Stimulated activated CD4-positive, alpha-beta T cell treated with anti-CD3 and anti-CD28 coated beads, Interleukin-2, amount 100 ng/mL, for 24 hours (primary cell): ENCODE results near the gene JPH3.
"Not testable (repeated sequence)": the region's sequence is repeated elsewhere in the genome, so short reads cannot be mapped to it uniquely, and the experiment has no call there.

Experiments
- DNase-seq, 2 donors: peaks; one replicate each; pipeline ENCODE4 v3.0.0-alpha.2; 2020

JPH3 gene

DNA sequence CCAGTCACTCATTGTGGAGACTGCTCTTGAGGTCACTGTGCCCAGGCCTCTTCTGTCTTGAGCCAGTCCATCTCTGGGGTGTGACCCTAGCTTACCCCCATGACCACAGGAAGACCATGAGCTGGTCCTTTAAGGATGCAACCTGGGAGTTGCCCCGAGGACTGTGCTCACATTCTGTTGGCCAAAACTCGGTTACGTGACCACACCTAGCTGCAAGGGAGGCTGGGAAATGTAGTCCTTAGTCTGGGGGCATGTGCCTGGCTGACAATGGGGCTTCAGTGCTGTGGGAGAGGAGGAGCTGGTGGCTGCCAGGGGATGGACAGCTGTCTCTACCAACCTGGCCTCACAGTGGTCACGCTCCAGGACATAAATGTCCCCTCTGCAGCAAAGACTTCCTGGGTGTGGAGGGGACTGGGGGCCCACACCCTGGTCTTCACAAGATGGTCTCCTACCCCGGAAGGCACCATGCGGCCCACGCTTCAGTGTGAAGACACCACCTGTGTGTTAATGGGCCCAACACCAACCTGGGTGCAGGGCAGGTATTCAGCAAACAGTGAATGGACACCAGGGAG lies 55.4 kb downstream of the JPH3 start:
- no peak for DNase-seq

DNA sequence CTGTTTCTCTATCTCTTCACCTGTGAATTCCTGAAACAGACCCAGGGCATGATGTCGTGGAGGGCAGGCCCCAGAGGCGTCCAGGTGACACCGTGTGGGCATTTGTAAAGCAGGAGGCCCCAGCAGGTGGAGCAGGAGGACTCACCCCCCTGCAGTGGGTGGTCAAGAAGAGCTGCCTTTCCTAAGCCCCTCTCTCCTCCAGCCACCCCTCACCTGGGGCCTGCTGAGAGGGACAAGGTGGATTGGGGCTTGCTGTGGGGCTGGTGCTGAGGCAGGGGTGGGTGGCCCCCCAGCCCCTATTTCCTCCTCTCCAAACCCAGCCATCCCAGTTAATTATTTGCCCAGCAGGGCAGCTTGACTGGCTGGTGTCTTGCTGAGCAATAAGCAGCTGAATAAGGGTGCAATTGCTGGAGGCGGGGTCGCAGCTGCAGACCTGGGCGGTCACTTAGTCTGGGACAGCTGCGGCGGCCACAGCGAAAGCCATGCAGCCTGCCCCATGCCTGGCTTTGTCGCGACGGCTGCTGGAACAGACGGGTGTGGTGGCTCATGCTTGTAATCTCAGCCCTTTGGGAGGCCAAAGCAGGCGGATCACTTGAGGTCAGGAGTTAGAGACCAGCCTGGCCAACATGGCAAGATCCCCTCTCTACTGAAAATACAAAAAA lies 56.4 kb downstream of the JPH3 start:
- no peak for DNase-seq

DNA sequence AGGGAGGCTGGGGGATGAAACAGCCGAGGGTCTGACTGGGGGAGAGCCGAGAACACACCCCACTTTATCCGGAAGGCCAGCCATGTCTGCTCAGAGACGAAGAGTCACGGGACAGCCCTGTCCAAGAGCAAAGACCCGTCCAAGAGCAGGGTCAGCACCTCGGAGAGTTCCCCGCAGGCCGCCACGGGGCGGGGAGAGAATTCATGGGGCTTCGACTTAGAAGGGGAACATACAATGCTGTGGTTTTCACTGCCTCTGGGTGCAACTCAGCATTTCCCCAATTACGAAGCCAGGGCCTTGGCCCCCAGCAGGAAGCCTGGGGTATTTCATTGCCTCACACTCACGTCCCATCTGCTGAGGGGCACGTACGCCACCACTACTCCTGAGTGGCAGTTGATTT lies 59.3 kb downstream of the JPH3 start:
- DNase-seq, result peak; percentile 28 to 35

DNA sequence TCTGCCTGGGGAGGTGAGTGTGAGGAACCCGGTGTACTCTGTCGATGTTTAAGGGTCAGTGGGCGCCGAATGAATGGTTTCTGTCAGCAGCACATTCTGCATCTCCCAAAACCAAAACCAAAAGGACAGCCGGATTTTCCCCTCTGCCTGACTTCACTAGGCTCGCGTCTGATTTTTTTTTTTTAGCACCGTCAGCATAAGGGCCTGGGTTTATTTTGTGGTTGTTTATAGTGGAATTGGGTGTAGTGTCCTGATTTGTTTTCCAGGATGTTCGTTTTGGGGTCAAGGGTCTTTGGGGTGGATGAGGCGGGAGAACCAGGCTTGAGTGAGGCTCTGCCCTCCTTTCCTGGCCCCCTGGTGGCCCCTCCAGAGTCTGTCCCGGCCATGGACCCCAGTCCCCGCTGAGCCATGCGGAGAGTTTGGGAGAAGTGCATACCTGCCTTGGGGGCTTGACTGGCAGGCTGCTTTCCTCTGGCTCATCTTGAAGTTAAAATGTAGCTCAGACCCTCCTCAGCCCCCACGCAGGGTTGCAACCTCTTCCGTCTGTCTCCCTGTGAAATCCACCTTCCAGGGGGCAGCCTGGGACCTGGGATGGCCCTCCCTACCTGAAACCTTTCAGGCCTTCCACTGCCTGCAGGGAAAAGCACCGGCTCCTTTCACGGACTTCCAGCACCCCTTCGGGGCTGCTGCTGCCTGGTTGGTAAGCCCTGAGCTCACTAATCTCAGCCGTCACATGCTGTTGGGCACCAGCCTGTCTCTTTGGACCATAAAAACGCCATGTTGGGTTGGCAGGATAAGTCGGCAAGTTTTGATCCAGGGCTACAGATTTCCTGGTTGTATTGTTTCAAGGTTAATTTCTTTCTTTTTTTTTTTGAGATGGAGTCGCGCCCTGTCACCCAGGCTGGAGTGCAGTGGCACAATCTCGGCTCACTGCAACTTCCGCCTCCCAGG lies 60.2 kb downstream of the JPH3 start:
- DNase-seq, result no peak

DNA sequence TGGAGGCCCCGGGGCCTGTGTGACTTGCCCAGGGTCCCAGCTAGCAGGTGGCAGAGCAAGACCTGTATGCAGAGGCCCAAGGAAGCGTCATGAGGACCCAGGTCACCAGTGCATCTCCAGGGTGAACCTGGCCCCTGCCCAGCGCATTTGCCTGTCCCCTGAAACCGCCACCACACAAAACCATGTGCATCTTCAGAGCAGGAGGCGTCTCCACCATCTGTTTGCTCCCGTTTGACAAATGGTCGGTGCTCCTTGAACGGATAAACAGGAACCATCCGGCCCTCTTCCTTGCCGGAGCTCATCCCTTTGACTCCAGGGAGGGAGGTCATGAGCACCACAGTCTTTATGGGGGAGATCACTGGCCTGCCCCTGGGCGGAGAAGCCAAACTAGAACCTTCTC lies 62.5 kb downstream of the JPH3 start:
- DNase-seq, result no peak

DNA sequence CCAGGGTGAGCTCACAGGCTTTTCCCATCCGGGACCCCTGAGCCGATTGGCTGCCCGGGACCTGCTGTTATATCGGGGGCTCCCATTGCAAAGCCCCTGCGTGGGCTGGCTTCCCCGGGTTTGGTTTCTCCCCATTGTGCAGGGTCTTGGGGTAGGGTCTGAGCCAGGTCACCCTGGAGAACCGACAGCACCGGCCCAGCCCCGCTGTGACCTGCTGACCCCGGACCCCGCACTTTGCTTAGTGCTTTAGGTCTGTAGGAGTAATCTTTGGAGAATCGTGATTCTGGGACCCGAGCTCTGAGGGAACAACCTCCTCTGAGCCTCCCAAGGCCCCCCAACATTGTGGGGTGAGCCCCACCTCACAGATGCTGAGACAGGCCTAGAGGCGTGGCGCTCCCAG lies 62.9 kb downstream of the JPH3 start:
- no peak for DNase-seq

DNA sequence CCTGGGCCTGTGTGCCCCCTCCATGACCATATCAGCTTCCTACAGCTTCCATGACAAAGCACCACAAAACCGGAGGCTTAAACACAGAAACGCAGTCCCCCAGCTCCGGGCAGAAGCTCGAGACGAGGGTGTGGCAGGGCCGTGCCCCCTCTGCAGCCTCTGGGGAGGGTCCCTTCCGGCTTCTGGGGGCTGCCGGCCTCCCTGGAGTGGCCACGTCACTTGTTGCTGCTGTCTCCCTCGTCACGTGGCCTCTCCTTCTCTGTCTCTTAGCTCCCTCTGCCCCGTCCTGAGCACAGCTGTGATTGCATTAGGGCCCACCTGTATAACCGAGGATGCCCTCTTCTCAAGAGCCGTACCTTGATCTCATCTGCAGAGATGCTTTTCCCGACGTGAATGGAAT lies 64.6 kb downstream of the JPH3 start:
- DNase-seq, result no peak

DNA sequence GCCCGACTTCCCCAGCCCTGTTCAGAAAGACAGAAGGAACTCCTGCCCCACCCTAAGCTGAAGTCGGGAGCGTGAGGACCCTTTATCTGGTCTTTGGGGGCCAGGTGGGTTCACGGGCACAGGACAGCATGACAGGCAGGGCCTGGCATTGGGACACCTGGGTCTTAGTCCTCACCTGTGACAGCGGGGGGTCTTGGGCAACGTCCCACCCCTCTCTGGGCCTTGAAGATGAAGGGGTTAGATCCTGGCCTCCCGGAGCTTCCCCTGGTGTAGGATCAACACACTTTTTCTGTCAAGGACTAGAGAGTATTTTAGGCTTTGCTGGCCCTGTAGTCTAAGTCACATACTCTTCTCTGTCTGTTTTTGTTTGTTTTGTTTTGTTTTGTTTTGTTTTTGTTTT lies 65.1 kb downstream of the JPH3 start:
- DNase-seq, result no peak

DNA sequence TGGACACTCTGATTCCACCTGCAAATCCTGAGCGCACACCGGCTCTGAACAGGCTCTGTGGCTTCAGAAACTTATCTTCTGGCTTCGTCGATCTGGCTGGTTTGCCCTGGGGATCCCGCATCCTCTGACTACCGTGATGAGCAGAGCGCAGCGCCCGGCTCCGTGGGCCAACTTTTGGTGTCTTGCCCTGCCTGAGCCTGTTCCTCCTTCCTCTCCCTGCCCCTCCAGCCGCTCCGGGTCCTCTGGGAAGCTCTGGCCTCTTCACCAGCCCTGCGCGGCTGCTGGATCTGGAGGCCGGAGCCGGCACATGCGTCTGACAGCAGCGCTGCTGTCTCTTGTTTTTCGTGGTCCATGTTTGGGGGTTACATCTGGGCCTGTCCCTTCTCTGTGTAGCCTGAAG lies 65.6 kb downstream of the JPH3 start:
- no peak for DNase-seq

DNA sequence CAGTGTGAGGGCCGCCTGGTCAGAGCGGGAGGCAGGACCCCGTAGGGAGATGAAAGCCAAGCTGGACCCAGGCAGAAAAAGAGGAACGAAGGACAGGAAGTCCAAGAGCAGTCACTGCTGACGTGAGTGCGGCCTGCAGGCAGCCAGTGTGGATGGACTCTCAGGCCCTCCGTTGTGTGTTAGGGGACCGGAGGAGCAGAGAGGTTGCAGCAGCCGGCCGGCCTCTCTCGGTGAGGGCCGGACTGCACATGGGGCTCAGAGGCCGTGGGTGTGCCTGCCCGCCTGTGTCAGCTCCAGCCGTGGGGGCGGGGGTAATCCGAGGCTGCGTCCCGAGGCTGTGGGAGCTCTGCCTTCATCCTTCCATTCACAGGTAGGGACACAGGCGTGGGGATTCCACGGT lies 67.4 kb downstream of the JPH3 start:
- no peak for DNase-seq

DNA sequence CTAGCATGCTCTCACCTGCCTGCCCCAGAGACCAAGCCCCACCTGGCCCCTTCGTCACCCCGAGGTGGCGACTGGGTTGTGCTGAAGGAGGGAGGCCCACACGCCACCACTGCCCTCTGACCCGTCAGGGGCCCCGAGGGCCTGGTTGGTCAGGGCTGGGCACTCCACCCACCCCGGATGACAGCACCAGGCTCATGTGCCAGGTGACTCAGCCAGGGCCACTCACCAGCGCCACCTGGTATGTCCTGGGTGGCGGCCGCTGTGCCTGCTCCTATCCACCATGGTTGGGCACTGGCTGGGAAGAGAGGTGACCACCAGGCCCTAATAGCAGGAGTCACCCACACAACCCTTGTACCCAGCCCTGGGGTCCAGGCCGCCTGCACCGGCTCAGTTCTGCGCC lies 68.9 kb downstream of the JPH3 start:
- DNase-seq, result no peak

DNA sequence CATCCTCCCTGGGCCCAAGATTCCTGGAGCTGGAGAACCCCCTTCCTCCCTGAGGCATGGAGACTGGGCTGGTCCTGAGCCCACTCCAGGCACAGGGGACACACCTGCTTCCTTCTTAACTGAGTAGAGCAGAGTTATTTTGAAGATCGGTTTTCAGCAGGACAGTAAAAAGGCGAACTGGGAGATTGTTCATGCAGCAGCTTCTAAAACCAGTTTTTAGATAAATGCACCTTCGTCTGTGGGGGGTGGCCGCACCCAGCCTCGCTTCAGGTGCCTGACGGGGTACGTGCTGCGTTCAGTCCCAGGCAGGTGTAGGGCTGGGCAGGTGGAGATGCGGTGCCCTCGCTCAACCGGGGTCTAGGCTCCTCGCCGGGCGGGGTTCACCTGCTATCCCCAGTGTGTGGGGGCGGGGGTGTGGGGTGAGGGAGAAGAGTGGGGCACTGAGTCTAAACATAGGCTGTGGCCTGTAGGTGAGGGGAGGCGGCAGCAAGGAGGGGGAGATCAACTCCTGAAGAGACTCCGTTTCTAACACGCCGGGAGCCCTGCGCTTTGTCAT lies 69.5 kb downstream of the JPH3 start:
- DNase-seq, result no peak

DNA sequence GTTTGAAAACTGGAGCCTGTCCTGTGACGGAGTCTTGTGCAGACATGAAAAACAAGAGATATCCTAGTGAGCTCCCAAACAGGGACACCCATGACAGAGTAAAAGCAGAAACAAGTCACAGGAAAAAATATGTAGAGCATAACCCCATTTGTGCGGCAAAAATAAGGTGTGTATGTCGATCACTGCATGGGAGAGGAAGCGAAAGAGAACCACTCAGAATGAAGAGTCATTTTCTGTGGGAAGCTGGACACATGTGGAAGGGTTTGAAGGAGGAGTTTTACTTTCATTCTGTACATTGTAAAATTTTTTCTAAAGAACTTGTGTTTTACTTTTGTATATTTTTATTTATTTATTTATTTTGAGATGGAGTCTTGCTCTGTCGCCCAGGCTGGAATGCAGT lies 72.1 kb downstream of the JPH3 start:
- DNase-seq, result no peak

DNA sequence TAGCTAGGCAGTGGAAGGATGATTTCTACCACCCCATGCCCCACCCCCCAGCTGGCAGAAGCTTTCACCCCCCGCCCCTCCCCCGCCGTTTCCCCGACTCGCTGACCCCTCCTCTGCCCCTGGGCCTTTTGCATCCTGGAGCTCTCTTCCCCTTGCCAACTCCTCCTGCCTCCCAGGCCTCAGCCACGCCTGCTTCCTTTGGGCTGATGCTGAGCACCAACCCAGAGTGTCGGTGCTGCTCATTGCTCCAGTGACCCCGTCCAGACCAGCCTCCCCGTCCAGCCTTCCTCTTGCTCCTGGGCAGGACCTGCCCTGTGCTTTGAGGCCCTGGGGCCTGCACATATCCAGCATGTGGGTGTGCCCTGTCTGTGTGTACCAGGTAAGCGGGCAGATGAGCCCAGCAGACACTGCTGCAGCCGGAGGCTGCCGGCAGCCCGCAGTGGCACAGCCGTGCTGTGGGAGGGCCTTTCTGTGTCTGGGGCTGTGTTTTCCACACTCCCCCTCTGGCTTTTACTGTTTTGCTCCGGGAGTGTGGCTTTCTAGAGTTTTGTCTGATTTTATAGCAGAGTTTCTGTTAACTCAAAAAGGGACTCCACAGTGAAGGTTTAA lies 72.9 kb downstream of the JPH3 start:
- DNase-seq, result no peak

DNA sequence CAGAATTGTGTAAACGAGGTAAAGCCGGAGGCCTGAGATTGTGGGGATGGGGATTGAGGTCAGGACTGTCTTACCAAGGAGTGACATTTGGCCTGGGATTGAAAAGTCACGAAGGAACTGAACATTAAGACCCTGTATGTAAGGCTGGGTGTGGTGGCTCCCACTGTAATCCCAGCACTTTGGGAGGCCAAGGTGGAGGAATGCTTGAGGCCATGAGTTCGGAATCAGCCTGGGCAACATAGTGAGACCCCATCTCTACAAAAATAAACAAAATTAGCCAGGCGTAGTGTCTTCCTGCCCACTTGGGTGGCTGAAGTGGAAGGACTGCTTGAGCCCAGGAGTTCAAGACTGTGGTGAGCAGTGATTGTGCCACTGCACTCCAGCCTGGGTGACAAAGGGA lies 75.5 kb downstream of the JPH3 start:
- no peak for DNase-seq

DNA sequence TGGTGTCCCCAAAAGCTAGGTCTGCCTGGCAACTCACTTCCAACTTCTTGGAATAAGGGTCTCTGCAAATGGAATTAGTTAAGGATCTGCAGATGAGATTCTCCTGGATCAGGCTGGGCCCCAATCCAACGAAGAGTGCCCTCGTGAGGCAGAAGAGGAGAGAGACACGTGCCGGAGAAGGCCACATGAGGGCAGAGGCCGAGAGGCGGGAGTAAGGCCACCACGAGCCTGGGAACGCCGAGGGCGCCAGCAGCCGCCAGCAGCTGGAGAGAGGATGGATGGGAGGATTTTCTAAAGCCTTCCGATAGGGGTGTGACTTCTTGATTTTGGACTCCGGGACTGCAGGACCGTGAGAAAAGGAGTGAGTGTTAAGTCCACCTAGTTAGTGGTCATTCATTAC lies 76.3 kb downstream of the JPH3 start:
- no peak for DNase-seq

DNA sequence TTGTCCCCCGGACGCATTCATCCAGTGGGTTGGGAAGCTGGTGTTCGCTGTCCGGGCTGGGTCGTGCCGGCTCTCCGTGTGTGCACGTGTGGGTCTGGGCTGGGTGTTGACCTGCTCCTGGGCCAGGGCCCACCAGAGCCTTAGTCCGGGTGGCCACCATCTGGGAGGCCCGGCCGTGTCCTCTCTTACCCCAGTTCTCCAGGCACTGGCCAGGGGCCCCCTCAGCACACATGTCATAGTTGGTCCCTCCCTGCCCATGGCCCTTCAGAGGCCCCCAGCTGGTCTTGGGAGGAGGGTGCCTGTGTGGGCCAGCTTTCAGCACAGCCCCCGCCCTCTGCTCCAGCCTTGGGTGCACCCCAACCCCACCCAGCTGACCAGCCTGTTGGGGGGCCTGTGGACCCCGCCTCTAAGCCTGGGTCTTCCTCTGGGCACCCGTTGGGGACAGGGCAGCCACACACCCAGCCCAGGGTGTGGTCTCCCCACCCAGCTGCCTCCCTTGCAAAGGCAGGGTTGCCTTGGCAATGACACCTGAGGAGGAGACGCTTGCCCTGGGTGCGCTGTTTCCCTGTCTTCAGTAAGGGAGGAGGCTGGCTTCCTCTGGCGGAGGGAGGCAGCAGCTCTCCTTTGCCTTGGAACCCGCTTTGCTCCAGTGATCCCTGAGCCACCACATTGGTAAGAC lies 77.4 kb downstream of the JPH3 start:
- DNase-seq, result no peak

DNA sequence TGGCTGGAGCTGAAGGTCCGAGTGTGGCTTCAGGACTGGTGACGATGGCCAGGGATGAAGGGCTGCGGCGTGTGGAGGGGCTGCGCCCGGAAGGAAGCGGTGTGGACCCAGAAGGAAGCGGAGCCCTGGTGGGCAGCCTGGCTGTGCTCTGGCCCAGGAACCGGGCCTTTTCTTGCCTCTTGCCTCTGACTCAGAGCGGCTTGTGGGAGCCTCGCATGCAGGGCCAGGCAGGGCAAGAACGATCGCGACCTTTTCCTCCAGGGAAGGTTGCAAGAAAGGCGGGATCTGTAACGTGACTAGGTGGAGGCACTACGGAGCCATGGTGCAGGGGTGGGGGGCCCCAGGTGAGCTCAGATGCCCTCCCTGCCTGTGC lies 78.0 kb downstream of the JPH3 start:
- DNase-seq, result no peak

DNA sequence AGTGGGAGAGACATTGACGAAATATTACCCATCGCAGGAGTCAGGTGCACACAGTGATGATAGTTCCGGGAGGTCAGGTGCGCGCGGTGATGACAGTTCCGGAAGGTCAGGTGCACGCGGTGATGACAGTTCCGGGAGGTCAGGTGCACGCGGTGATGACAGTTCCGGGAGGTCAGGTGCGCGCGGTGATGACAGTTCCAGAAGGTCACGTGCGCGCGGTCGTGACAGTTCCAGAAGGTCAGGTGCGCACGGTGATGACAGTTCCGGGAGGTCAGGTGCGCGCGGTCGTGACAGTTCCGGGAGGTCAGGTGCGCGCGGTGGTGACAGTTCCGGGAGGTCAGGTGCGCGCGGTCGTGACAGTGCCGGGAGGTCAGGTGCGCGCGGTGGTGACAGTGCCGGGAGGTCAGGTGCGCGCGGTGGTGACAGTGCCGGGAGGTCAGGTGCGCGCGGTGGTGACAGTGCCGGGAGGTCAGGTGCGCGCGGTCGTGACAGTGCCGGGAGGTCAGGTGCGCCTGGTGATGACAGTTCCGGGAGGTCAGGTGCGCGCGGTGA lies 78.8 kb downstream of the JPH3 start:
- not testable (repeated sequence) for DNase-seq

DNA sequence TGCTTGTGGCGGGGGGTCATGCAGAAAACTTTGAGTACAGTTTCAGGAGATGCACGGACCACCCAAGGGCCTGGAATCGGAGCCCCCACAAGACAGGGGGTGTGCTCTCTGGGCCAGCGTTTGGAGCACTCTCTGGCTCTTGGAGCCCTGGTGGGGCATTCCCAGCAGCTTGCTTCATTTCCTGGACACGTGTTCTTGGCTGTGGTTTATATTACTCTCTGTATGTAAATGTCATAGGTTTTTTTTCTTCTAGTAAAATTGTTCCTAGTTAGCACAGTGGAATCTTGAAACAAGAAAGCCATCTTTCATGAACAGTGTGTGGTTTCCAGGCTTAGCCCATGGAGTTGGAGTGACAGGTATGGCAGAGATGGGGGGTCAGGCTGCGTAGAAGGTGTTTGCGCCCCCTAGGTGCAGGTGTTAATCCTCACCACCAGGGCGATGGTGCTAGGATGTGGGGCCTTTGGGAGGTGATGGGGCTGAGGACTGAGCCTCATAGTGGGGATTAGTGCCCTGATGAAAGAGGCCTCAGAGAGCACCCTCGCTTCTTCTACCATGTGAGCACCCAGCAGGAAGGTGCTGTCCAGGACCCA lies 79.8 kb downstream of the JPH3 start:
- peak in 1 of 2 donors; percentile 30 for DNase-seq

DNA sequence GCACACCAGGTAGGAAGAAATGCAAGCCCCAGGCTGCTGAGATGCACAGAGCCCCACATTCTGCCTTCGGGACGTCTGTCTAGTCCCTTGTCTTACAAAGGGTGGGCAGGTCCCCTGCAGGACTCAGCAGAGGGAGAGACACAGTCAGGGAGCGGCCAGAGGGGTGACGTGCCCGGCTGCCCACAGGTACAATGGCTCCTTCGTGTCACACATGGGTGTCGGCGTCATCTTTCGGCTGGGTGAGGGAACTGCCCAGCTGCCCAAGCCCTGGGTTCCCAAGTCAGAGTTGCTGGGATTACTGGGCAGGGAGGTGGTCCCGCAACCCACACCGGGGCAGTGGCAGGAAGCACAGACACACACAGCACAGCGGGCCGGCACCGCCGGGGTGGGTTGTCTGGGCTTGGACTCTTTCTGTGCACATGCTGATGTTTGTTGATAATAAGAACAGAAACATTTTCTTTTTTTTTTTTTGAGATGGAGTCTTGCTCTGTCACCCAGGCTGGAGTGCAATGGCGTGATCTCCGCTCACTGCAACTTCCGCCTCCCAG lies 80.6 kb downstream of the JPH3 start:
- DNase-seq, result no peak
